Activated CD4-positive, alpha-beta T cell treated with anti-CD3 and anti-CD28 coated beads, Interleukin-2, amount 50 U/mL, for 24 hours (primary cell): ENCODE results near the gene IL11.

ENCODE experiments used
- DNase-seq, 2 donors: peaks; one replicate each; pipeline ENCODE4 v3.0.0-alpha.2; 2020; ENCODE audit warnings: low read depth in 1 of 2, low spot score in 1 of 2

The IL11 gene

GRCh38 chr19:55353803-55354697, 16.2 kb downstream of the IL11 start:
- DNase-seq = peak; percentile 20 to 43

- DNase-seq = no peak
These were observed 16.9 kb downstream of the IL11 start for GRCh38 chr19:55353356-55353802.

GRCh38 chr19:55352549-55353145, 17.6 kb downstream of the IL11 start:
- no peak for DNase-seq

GRCh38 chr19:55352040-55352439, 18.2 kb downstream of the IL11 start:
- no peak for DNase-seq

- no peak for DNase-seq
These were observed 19.5 kb downstream of the IL11 start for GRCh38 chr19:55350620-55351315.

GRCh38 chr19:55348317-55349034, 21.8 kb downstream of the IL11 start:
- DNase-seq = no peak

- DNase-seq = no peak
These were observed 22.7 kb downstream of the IL11 start for GRCh38 chr19:55347442-55348009.

- DNase-seq = no peak
These were observed 23.4 kb downstream of the IL11 start for GRCh38 chr19:55346725-55347441.

GRCh38 chr19:55345818-55346724, 24.2 kb downstream of the IL11 start:
- DNase-seq = no peak

GRCh38 chr19:55345101-55345817, 25.0 kb downstream of the IL11 start:
- DNase-seq = no peak

- DNase-seq = no peak
These were observed 25.8 kb downstream of the IL11 start for GRCh38 chr19:55344444-55344843.

GRCh38 chr19:55341595-55342531, 28.4 kb downstream of the IL11 start:
- DNase-seq = no peak

- DNase-seq = peak in 1 of 2 donors; percentile 53
These were observed 29.1 kb downstream of the IL11 start for GRCh38 chr19:55341171-55341588.

GRCh38 chr19:55340784-55341147, 29.5 kb downstream of the IL11 start:
- DNase-seq = no peak

GRCh38 chr19:55339889-55340783, 30.1 kb downstream of the IL11 start:
- no peak for DNase-seq

GRCh38 chr19:55339105-55339888, 31.0 kb downstream of the IL11 start, which contains the start of gene KMT5C:
KMT5C (plus strand) TSS chr19:55339876; CDS start chr19:55341937, 2,061 bp downstream.
- DNase-seq = peak; percentile 100
